GM23338 (cell line): ENCODE results near the gene NEURL1B. TPM values are rescaled to one million over a fixed set of nuclear protein-coding genes. Genes with fewer than 3 reads are reported as not detected.

ENCODE experiments used
- ATAC-seq: fragments of 200-7000 bp; cut with Tn5 transposase; 3 replicates; pipeline ENCODE4 v1.9.1; 2020
- DNase-seq: peaks from one replicate; pipeline ENCODE4 v3.0.0-alpha.2; 2015; ENCODE audit warnings: low spot score
- H2AFZ ChIP-seq: fragments of 200-600 bp; sonication (generic); 2 replicates; pipeline ENCODE4 v1.8.0; 2016; ENCODE audit warnings: antibody characterized with exemption, mild to moderate bottlenecking, moderate library complexity
- H3F3A ChIP-seq: fragments of 200-600 bp; sonication (generic); replicated peaks from 2 replicates; pipeline ENCODE4 v1.8.0; 2017; ENCODE audit warnings: antibody characterized with exemption, mixed run types, low read depth
- H3K27ac ChIP-seq: fragments of 200-600 bp; sonication (generic); 2 replicates; pipeline ENCODE4 v1.6.1; 2016; ENCODE audit warnings: low read depth
- H3K27me3 ChIP-seq: fragments of 200-600 bp; sonication (generic); 2 replicates; pipeline ENCODE4 v1.8.0; 2016; ENCODE audit warnings: mild to moderate bottlenecking, mixed run types, moderate library complexity; ENCODE audit not compliant: insufficient read depth
- H3K36me3 ChIP-seq: fragments of 200-600 bp; sonication (generic); 2 replicates; pipeline ENCODE4 v1.8.0; 2016; ENCODE audit warnings: mild to moderate bottlenecking; ENCODE audit not compliant: insufficient read depth
- H3K4me1 ChIP-seq: fragments of 200-600 bp; sonication (generic); 2 replicates; pipeline ENCODE4 v1.8.0; 2016; ENCODE audit warnings: mild to moderate bottlenecking, moderate library complexity; ENCODE audit not compliant: insufficient read depth
- H3K4me2 ChIP-seq: fragments of 200-600 bp; sonication (generic); 2 replicates; pipeline ENCODE4 v1.7.1; 2017; ENCODE audit warnings: mixed run types
- H3K4me3 ChIP-seq: fragments of 200-600 bp; sonication (generic); 2 replicates; pipeline ENCODE4 v1.6.1; 2016; ENCODE audit warnings: mixed run types
- H3K79me2 ChIP-seq: fragments of 200-600 bp; sonication (generic); replicated peaks from 2 replicates; pipeline ENCODE4 v1.8.0; 2017; ENCODE audit warnings: mild to moderate bottlenecking; ENCODE audit not compliant: insufficient read depth
- H3K9me2 ChIP-seq: fragments of 200-600 bp; sonication (generic); 2 replicates; pipeline ENCODE4 v1.8.0; 2017; ENCODE audit not compliant: insufficient read depth
- H4K20me1 ChIP-seq: fragments of 200-600 bp; sonication (generic); replicated peaks from 2 replicates; pipeline ENCODE4 v1.8.0; 2017; ENCODE audit warnings: mild to moderate bottlenecking; ENCODE audit not compliant: insufficient read depth
- H3K27ac Mint-ChIP-seq: 2 replicates; pipeline ENCODE4 v1.8.0; 2020; ENCODE audit warnings: inconsistent platforms, mild to moderate bottlenecking, moderate library complexity, mixed read lengths
- H3K27me3 Mint-ChIP-seq: 3 replicates; pipeline ENCODE4 v1.8.0; 2022; ENCODE audit warnings: low read depth, mild to moderate bottlenecking, moderate library complexity, mixed read lengths, inconsistent platforms; ENCODE audit not compliant: insufficient read depth, poor library complexity
- H3K36me3 Mint-ChIP-seq: 3 replicates; pipeline ENCODE4 v1.8.0; 2021; ENCODE audit warnings: low read depth, mild to moderate bottlenecking, inconsistent platforms, moderate library complexity, mixed read lengths
- H3K4me1 Mint-ChIP-seq: 3 replicates; pipeline ENCODE4 v1.8.0; 2020; ENCODE audit warnings: mild to moderate bottlenecking, inconsistent platforms, mixed read lengths
- H3K4me3 Mint-ChIP-seq: 3 replicates; pipeline ENCODE4 v1.8.0; 2021; ENCODE audit warnings: moderate library complexity, mild to moderate bottlenecking, inconsistent platforms, mixed read lengths
- H3K9me3 Mint-ChIP-seq: 3 replicates; pipeline ENCODE4 v1.8.0; 2020; ENCODE audit warnings: moderate library complexity, mild to moderate bottlenecking, inconsistent platforms, mixed read lengths
- CTCF ChIP-seq, 2 experiments: fragments of 200-600 bp in 1 of 2; sonication (generic) in 1 of 2; conservative IDR thresholded peaks; 2 replicates each; pipeline versions ENCODE4 v1.5.1 to v1.6.1; 2016 to 2017; ENCODE audit warnings: antibody characterized with exemption in 2 of 2, low read depth in 2 of 2, mild to moderate bottlenecking in 2 of 2, moderate library complexity in 1 of 2
- EZH2phosphoT487 ChIP-seq: fragments of 200-600 bp; sonication (generic); IDR thresholded peaks from one replicate; pipeline ENCODE4 v1.8.1; 2018; ENCODE audit warnings: antibody characterized with exemption; ENCODE audit not compliant: unreplicated experiment
- JUNB ChIP-seq: IDR thresholded peaks from one replicate; pipeline ENCODE4 v1.6.1; 2016; ENCODE audit warnings: antibody characterized with exemption; ENCODE audit not compliant: unreplicated experiment
- POLR2AphosphoS5 ChIP-seq: IDR thresholded peaks from 2 replicates; pipeline ENCODE4 v1.6.1; 2016; ENCODE audit warnings: antibody characterized with exemption, low read depth
- ZNF114 ChIP-seq: fragments of 250-450 bp; sonication (Bioruptor Pico); IDR thresholded peaks from 2 replicates; pipeline ENCODE4 v1.5.0; 2020; ENCODE audit warnings: mild to moderate bottlenecking, moderate library complexity
- ZNF331 ChIP-seq: fragments of 250-450 bp; sonication (Bioruptor Pico); IDR thresholded peaks from 2 replicates; pipeline ENCODE4 v1.5.0; 2020; ENCODE audit warnings: low read depth, mild to moderate bottlenecking, moderate library complexity
- ZNF462 ChIP-seq: fragments of 250-450 bp; sonication (Bioruptor Pico); IDR thresholded peaks from 2 replicates; pipeline ENCODE4 v1.5.0; 2020; ENCODE audit warnings: mild to moderate bottlenecking, moderate library complexity
- polyA plus RNA-seq: library from polyadenylated mRNA; unstranded; fragments of >200 nt; fragmentation: Nextera tagmentation; extraction: Ambion mirVana; gene quantifications from 2 replicates; pipeline ENCODE4 v1.2.1, GENCODE V29; 2016
- total RNA-seq: library from RNA; depleted of rRNA; stranded (reverse); fragments of >200 nt; shearing (Covaris generic); gene quantifications from 2 replicates; pipeline ENCODE4 v1.2.3, GENCODE V29; 2014

NEURL1B gene
- total and polyA plus RNA-seq, 2 experiments from 2014 or later = 1.9 to 13.3 TPM

GRCh38 chr5:172658961-172659501, 18.0 kb downstream of the NEURL1B start (continued):
- TF ChIP-seq ZNF462 (CRISPR knock-in tag) = no peak

- Histone ChIP-seq H3K4me2 (no peak overlapping the region), H2AFZ (no peak overlapping the region), H3K4me3 (no peak overlapping the region), H3K36me3 (no peaks in the 10 kb centered on the region), H3K27me3 (no peaks in the 10 kb centered on the region), H3K9me2 (no peaks in the 10 kb centered on the region), H3F3A (no peaks in the 10 kb centered on the region), H3K79me2 (no peaks in the 10 kb centered on the region), H3K4me1 (no peaks in the 10 kb centered on the region), H4K20me1 (no peaks in the 10 kb centered on the region; the same call in 1 of the 2 replicates), H3K27ac (no peak overlapping the region)
- H3K27ac Mint-ChIP-seq = no peak overlapping the region; the same call in 1 of the 2 replicates
- DNase-seq (no peak), ATAC-seq (no peak)
- H3K36me3 Mint-ChIP-seq = peaks cover 22% of the 10 kb centered on the region
- peaks cover 25% of the 10 kb centered on the region for H3K9me3 Mint-ChIP-seq
- H3K27me3 Mint-ChIP-seq = peaks cover 5% of the 10 kb centered on the region
- H3K4me3 Mint-ChIP-seq = no peak overlapping the region
- H3K4me1 Mint-ChIP-seq = peaks cover 5% of the 10 kb centered on the region; the same call in 2 of the 3 replicates
- TF ChIP-seq ZNF462 (CRISPR knock-in tag) (no peak), ZNF331 (no peak), ZNF114 (no peak), JUNB (no peak), CTCF (conservative IDR thresholded peaks at IDR 0.05; ENCODE audit: low read depth in 2 of 2) (no peak), POLR2AphosphoS5 (no peak), EZH2phosphoT487 (no peak)
Observed at GRCh38 chr5:172659570-172659908, 18.5 kb downstream of the NEURL1B start.
